Umbilical cord (tissue), 2 donors: ENCODE data around the gene KLF14. TPM values are rescaled to one million over a fixed set of nuclear protein-coding genes. Genes with fewer than 3 reads are reported as not detected.
"Not testable (repeated sequence)": the region's sequence is repeated elsewhere in the genome, so short reads cannot be mapped to it uniquely, and the experiment has no call there.

ENCODE experiments used
- DNase-seq: peaks from one replicate; pipeline ENCODE4 v3.0.0-alpha.2; 2015; ENCODE audit warnings: low spot score
- total RNA-seq: library from RNA; depleted of rRNA; stranded (reverse); fragments of >200 nt; gene quantifications from one replicate; pipeline ENCODE4 v1.2.3, GENCODE V29; 2014; ENCODE audit warnings: low replicate concordance; ENCODE audit not compliant: insufficient read depth

Gene KLF14
- total RNA-seq, 1 donor from 2014 or later = 0.48 TPM

DNA sequence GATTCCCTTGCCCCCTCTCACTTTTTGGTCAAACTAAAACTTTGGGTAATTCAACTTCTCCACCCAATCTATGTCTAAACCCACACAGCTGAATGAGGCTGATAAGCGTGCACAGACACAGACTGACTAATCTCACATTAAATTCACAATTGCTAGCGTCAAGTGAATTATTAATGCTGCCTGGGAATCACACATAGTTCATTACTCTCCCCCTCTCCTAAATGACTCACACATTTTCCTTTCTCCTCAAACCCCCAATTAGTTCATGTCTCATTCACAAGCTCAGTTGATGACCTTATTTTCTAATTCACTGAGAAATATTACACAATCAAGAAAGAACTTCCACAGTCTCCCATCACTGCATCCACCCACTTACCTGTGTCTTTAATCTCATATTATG is 14.5 kb downstream of the KLF14 start:
- DNase-seq = no peak

- no peak for DNase-seq
These were observed 21.6 kb downstream of the KLF14 start for GRCh38 chr7:130712416-130712815.

DNA sequence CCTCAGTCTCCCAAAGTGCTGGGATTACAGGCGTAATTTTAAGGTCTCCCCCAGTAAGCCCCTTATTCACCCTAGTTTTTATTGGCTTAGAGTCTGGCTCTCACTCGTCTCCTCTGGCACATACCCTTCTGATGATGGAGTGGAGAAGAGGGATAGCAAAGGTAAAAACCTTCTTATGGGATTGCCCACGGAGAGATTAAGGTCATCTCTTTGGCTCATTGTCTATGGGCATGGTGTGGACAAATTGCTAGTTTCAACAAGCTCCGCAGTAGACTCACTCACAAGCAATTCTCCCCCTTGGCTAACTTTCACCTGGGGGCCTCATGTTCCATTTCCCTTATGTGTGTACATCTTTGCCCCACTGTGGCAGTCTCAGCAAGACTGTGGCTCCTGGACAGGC is 25.2 kb downstream of the KLF14 start:
- DNase-seq = no peak

GRCh38 chr7:130708001-130708400 is 26.0 kb downstream of the KLF14 start:
- DNase-seq = no peak

DNA sequence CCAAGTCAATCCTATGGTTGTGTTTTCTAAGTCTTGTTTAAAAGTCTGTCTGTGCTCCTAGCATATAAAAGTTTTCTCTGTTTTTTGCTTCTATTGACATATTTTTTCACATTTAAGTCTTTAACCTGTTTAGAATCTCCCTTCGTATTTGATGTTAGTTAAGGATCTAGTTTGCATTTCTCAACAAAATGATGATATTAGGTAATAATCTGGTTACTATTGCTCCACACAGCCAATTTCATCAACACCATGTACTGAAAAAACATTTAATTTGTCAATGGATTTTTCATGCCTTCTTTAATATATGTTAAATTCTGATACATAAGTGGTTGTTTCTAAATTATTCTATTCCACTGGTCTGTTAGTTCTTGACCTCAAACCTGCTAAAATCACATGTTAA is 30.2 kb downstream of the KLF14 start:
- no peak for DNase-seq

DNA sequence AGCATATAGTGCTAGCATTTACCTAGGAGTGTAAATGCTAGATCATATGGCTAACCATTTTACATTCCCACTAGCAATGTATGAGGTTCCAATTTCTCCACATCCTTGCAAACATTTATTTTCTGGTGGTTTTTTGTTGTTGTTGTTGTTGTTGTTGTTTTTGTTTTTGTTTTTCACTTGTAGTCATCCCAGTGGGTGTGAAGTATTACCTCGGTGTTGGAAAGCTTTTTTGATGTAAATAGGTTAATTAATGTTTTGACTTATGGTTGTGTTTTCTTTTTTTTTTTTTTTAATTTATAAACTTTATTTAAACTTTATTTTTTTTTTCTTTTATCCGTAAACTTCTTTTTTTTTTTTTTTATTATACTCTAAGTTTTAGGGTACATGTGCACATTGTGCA is 32.4 kb downstream of the KLF14 start:
- DNase-seq = no peak

GRCh38 chr7:130700760-130701159 is 33.2 kb downstream of the KLF14 start:
- no peak for DNase-seq

GRCh38 chr7:130699686-130700085 is 34.3 kb downstream of the KLF14 start:
- DNase-seq = no peak

DNA sequence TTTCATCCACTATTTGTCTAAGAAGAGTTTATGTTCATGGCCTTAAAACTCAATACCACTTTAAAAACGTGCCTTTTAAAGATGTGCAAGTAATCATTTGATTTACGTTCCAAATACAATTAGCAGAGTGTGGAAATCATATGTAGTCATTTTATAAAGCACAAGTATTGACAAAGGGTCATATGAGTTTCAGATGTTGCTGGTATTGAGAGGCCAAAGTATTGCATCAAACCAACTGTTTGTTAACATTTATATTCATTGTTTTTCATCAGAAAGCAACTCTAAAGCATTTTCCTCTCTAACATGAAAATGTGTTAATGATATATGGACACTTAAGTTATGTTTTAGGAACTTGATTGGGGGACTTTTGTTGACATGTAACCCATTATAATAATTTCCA is 36.2 kb downstream of the KLF14 start:
- no peak for DNase-seq

DNA sequence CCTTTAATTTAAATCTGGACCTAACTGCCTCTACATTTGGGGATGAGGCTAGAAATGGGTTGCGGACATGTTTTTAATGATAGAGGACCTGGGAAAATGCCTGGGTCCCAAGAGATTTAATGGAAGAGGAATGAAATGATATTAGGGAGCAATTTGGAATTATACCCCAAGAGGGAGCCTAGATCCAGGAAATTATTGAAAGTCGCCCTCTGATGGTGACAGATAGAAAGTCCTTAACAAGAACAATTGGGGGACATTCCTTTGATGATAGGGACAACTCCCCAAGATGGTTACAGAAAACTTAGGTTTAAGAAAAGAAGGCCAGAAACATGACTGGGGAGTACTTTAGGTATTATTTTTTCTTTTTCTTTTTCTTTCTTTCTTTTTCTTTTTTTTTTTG is 38.2 kb downstream of the KLF14 start:
- DNase-seq = peak; percentile 4

GRCh38 chr7:130692396-130692795 is 41.6 kb downstream of the KLF14 start:
- DNase-seq = not testable (repeated sequence)

DNA sequence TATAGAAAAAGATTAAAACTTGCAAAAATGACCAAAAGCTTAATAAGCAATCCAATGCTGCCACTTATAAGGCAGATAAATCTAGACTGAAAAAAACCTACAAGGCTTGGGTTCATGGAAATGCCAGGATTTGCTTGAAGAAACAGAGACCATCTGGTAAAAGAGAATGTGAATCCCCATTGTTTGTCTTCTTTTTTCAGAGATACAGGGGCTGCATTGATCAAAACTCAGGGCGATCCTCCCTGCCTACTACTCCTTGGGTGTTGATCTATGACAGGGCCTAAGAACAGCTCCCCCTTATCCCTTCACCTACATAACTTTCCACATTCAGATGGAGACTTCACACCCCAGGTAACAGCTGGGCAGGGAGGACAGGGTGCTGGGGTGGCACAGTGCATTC is 44.3 kb downstream of the KLF14 start:
- no peak for DNase-seq

DNA sequence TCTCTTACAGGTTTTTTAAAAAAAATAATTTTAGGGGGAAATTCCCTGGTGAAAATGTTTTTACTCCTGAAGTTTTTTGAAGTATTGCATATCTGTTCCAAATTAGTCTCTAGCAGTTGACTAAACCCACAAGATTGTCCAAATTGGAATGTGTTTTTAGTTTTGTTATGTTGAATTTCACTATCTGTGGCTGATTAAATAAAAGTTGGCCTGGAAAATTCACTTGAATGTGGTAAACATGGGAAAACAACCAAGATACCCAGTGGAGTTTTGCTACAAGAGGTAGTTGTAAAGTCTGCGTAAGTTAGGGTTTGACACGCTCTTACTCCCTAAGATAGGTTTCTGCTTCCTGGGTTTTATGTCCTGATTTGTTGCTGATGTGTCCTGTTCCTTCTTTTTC is 51.0 kb downstream of the KLF14 start:
- DNase-seq = no peak

Other genes starting within 250 kb of the KLF14 start
- gene MEST, start 242.1 kb downstream of the KLF14 start, total RNA-seq = 417 TPM
- 22.9 TPM for gene COPG2, start 65.5 kb downstream of the KLF14 start, total RNA-seq
- 0.72 TPM for gene TSGA13, start 47.7 kb downstream of the KLF14 start, total RNA-seq